ENCODE data around the gene SH3PXD2A.

- TF ChIP-seq REST (IDR thresholded peaks at IDR 0.05; ENCODE audit: unreplicated experiment): no peak
- no peak for TF ChIP-seq EZH2 (IDR thresholded peaks at IDR 0.05; ENCODE audit: low read depth, unreplicated experiment)
- no peak for TF ChIP-seq CTCF (conservative IDR thresholded peaks at IDR 0.05; ENCODE audit: low read depth in 2 of 2)
Measured at GRCh38 chr10:103576862-103577261, 278.5 kb downstream of the SH3PXD2A start.
